ENCODE data around the gene OST4.

Gene OST4

GRCh38 chr2:27024812-27025211, 46.6 kb downstream of the OST4 start:
- FAIRE-seq: no peak

DNA sequence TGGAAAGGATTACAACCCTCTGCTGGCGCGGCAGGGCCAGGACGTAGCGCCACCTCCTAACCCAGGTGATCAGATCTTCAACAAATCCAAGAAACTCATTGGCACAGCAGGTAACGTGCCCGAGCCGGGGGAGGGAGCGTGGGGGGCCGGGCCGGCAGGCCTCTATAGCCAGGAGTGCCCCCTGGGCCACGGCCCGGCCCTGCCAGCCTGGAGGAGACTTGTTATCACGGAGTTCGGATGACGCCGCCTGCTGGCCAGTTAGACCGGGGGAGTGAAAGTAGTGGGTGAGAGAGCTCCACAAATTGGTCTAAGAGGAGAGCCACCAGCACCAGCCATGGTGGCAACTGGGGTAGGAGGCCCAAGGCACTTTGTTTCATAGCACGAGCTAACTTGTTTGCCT, 47.3 kb downstream of the OST4 start:
- no peak for FAIRE-seq

GRCh38 chr2:27023740-27024139, 47.7 kb downstream of the OST4 start:
- FAIRE-seq: no peak

DNA sequence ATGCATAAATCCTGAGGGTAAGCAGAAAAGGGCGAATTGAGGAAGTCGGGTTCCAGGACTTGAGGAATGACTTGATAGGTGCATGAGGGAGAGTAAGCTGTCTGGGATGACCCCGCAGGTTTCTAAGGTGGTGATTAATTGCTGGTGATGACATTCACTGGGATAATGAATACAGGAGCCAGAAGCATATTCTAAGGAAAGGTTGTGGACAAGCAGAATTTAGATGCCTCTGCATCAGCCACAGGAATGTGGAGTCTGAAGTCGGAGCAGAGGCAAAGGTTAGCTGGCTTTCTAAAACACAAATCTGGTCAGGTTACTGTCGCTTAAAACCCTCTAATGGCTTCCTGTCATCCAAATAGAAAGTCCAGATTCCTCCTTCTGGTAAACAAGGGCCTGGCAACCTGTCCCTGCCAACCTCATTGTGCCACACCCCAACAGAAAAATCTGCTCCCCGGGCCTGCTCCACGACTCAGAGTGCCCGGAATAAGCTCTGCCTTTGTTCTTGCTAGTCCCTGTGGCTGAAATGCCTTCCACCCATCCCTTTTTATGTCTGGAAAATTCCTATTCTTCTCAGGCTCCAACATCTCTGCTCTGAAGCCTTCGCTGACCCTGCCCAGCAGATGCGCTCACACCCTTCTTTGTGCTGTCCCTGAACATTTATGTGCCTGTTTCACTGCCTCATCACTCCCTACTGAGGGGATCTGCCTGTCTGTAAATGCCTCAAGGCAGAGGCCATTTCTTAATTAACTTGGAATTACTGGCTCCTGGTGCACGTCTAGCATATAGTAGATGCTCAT, 50.0 kb downstream of the OST4 start:
- FAIRE-seq: no peak

Data from endometrium (tissue), 2 donors.